DOHH2 (cell line): ENCODE results near the gene CCDC171.

Source experiments
- H3F3A ChIP-seq: fragments of 200-600 bp; sonication (generic), shearing (Covaris generic); 2 replicates; pipeline ENCODE4 v1.6.0; 2016; ENCODE audit warnings: antibody characterized with exemption, mild to moderate bottlenecking; ENCODE audit not compliant: control insufficient read depth, insufficient read depth
- H3K27ac ChIP-seq: fragments of 200-600 bp; sonication (generic); 2 replicates; pipeline ENCODE4 v1.5.1; 2014; ENCODE audit warnings: low read depth, mild to moderate bottlenecking, low read length, moderate library complexity
- H3K27me3 ChIP-seq: fragments of 200-600 bp; sonication (generic); 2 replicates; pipeline ENCODE4 v1.6.1; 2014; ENCODE audit warnings: mild to moderate bottlenecking, low read length, mixed read lengths; ENCODE audit not compliant: control insufficient read depth
- H3K36me3 ChIP-seq: fragments of 200-600 bp; sonication (generic); 2 replicates; pipeline ENCODE4 v1.6.1; 2014; ENCODE audit warnings: mild to moderate bottlenecking, low read length, moderate library complexity, mixed read lengths; ENCODE audit not compliant: control insufficient read depth
- H3K4me1 ChIP-seq: fragments of 200-600 bp; sonication (generic); 2 replicates; pipeline ENCODE4 v1.6.1; 2014; ENCODE audit warnings: mild to moderate bottlenecking, low read length, mixed read lengths; ENCODE audit not compliant: control insufficient read depth
- H3K4me2 ChIP-seq: fragments of 200-600 bp; sonication (generic); 2 replicates; pipeline ENCODE4 v1.6.0; 2014; ENCODE audit warnings: mild to moderate bottlenecking, low read length, moderate library complexity
- H3K4me3 ChIP-seq: fragments of 200-600 bp; sonication (generic); 2 replicates; pipeline ENCODE4 v1.5.1; 2014; ENCODE audit warnings: mild to moderate bottlenecking, low read length, mixed read lengths
- H3K79me2 ChIP-seq: fragments of 200-600 bp; sonication (generic); 2 replicates; pipeline ENCODE4 v1.6.1; 2014; ENCODE audit warnings: mild to moderate bottlenecking, low read length, mixed read lengths; ENCODE audit not compliant: control insufficient read depth
- H3K9me2 ChIP-seq: fragments of 200-600 bp; sonication (generic); replicated peaks from 2 replicates; pipeline ENCODE4 v1.6.1; 2014; ENCODE audit warnings: mild to moderate bottlenecking, low read length, mixed read lengths; ENCODE audit not compliant: control insufficient read depth
- H3K9me3 ChIP-seq: fragments of 200-600 bp; sonication (generic); 2 replicates; pipeline ENCODE4 v1.6.1; 2014; ENCODE audit warnings: antibody characterized with exemption, low read length, mixed read lengths; ENCODE audit not compliant: control insufficient read depth, insufficient read depth
- H4K20me1 ChIP-seq: fragments of 200-600 bp; sonication (generic); 2 replicates; pipeline ENCODE4 v1.6.0; 2014; ENCODE audit warnings: low read depth, mild to moderate bottlenecking, antibody characterized with exemption, low read length, moderate library complexity; ENCODE audit not compliant: control insufficient read depth, insufficient read depth
- CTCF ChIP-seq: fragments of 200-600 bp; sonication (generic); IDR thresholded peaks from one replicate; pipeline ENCODE4 v1.5.1; 2014; ENCODE audit warnings: antibody characterized with exemption, mild to moderate bottlenecking, low read depth, low read length; ENCODE audit not compliant: poor library complexity, severe bottlenecking
- EZH2phosphoT487 ChIP-seq: fragments of 200-600 bp; sonication (generic); IDR thresholded peaks from 2 replicates; pipeline ENCODE4 v1.6.1; 2017; ENCODE audit warnings: borderline replicate concordance, mild to moderate bottlenecking, antibody characterized with exemption, low read length, moderate library complexity, mixed read lengths

Gene CCDC171

GRCh38 chr9:15570769-15571168 is 17.9 kb downstream of the CCDC171 start:
- peaks cover 3% of the 10 kb centered on the region; the same call in 1 of the 2 replicates for H4K20me1 ChIP-seq
- H3K4me1 ChIP-seq, result no peaks in the 10 kb centered on the region
- no peaks in the 10 kb centered on the region for H3K9me3 ChIP-seq
- H3K79me2 ChIP-seq, result no peaks in the 10 kb centered on the region
- no peaks in the 10 kb centered on the region for H3K27me3 ChIP-seq
- no peak overlapping the region for H3K4me2 ChIP-seq
- no peaks in the 10 kb centered on the region for H3F3A ChIP-seq
- no peak overlapping the region for H3K4me3 ChIP-seq
- peaks cover 4% of the 10 kb centered on the region for H3K36me3 ChIP-seq
- no peaks in the 10 kb centered on the region for H3K9me2 ChIP-seq
- no peak overlapping the region for H3K27ac ChIP-seq
- TF ChIP-seq EZH2phosphoT487, result no peak
- TF ChIP-seq CTCF, result no peak

GRCh38 chr9:15572200-15572770 is 19.4 kb downstream of the CCDC171 start:
- Histone ChIP-seq H3K27ac (no peak overlapping the region), H3K27me3 (no peaks in the 10 kb centered on the region), H3K79me2 (no peaks in the 10 kb centered on the region), H3K9me2 (no peaks in the 10 kb centered on the region), H3F3A (no peaks in the 10 kb centered on the region), H3K4me3 (no peak overlapping the region), H3K4me2 (no peak overlapping the region), H4K20me1 (peaks cover 3% of the 10 kb centered on the region; the same call in 1 of the 2 replicates), H3K9me3 (no peaks in the 10 kb centered on the region), H3K4me1 (no peaks in the 10 kb centered on the region), H3K36me3 (peaks cover 4% of the 10 kb centered on the region)
- TF ChIP-seq CTCF (no peak), EZH2phosphoT487 (no peak)

GRCh38 chr9:15576350-15577050 is 23.7 kb downstream of the CCDC171 start:
- TF ChIP-seq CTCF (no peak), EZH2phosphoT487 (no peak)
- Histone ChIP-seq H4K20me1 (peaks cover 3% of the 10 kb centered on the region; the same call in 1 of the 2 replicates), H3F3A (no peaks in the 10 kb centered on the region), H3K4me2 (no peak overlapping the region), H3K4me1 (peaks cover 3% of the 10 kb centered on the region; the same call in 1 of the 2 replicates), H3K9me2 (no peaks in the 10 kb centered on the region), H3K4me3 (no peak overlapping the region), H3K9me3 (no peaks in the 10 kb centered on the region), H3K27ac (no peak overlapping the region), H3K79me2 (no peaks in the 10 kb centered on the region), H3K27me3 (no peaks in the 10 kb centered on the region), H3K36me3 (peaks cover 15% of the 10 kb centered on the region)
